Measurements from ENCODE around the gene MOB3B.

MOB3B gene

GRCh38 chr9:27292659-27293405, 236.8 kb downstream of the MOB3B start:
- no peak for DNase-seq (ENCODE audit: low read depth, low spot score)

- no peak for DNase-seq (ENCODE audit: low read depth, low spot score)
These were observed 238.3 kb downstream of the MOB3B start for GRCh38 chr9:27291292-27291691.

- no peak for DNase-seq (ENCODE audit: low read depth, low spot score)
These were observed 247.3 kb downstream of the MOB3B start for GRCh38 chr9:27282269-27282668.

GRCh38 chr9:27280860-27281259, 248.8 kb downstream of the MOB3B start:
- no peak for DNase-seq (ENCODE audit: low read depth, low spot score)

GRCh38 chr9:27280249-27280648, 249.4 kb downstream of the MOB3B start:
- no peak for DNase-seq (ENCODE audit: low read depth, low spot score)

GRCh38 chr9:27279611-27280010, 250.0 kb downstream of the MOB3B start:
- no peak for DNase-seq (ENCODE audit: low read depth, low spot score)

- DNase-seq (ENCODE audit: low read depth, low spot score) = no peak
These were observed 251.2 kb downstream of the MOB3B start for GRCh38 chr9:27278374-27278773.

GRCh38 chr9:27276193-27277030, 253.2 kb downstream of the MOB3B start:
- DNase-seq (ENCODE audit: low read depth, low spot score) = peak; percentile 75
